HepG2 (cell line): ENCODE data around the gene NT5C3B. TPM values are rescaled to one million over a fixed set of nuclear protein-coding genes. Genes with fewer than 3 reads are reported as not detected.

ENCODE experiments used
- ATAC-seq: fragments of 200-7000 bp; cut with Tn5 transposase; 3 replicates; pipeline ENCODE4 v1.9.1; 2020; ENCODE audit warnings: mild to moderate bottlenecking, moderate library complexity
- BruUV-seq: library from RNA; stranded (reverse); fragments of 400-500 nt; replicated peaks from 2 replicates; lab custom pipeline; 2021; lab: Mats Ljungman, UMichigan
- CTCF ChIA-PET: fragments of 300-600 bp; formaldehyde crosslinking; extraction: SDS; loops from one replicate; lab custom pipeline; 2021; ENCODE audit warnings: low total read pairs, inconsistent platforms, low intra/inter-chr PET ratio; lab: Yijun Ruan, JAX
- POLR2A ChIA-PET: fragments of 350-600 bp; sonication (Branson Sonifier 250); formaldehyde crosslinking; loops from one replicate; lab custom pipeline; 2020; ENCODE audit warnings: antibody characterized with exemption, inconsistent platforms; lab: Yijun Ruan, JAX
- DNase-seq: peaks from one replicate; pipeline ENCODE4 v3.0.0-alpha.2; 2015; ENCODE audit warnings: low spot score
- FAIRE-seq: peaks from 3 replicates; lab custom pipeline; 2011; peaks lifted over from hg19 to GRCh38; lab: Jason Lieb, UNC
- H2AFZ ChIP-seq: one replicate; pipeline ENCODE4 v1.6.1; 2011; ENCODE audit warnings: low read length, inconsistent platforms
- H3K27ac ChIP-seq: fragments of 300-600 bp; 3 replicates; pipeline ENCODE4 v1.8.0; 2011; ENCODE audit warnings: mixed run types, mild to moderate bottlenecking, mixed read lengths, low read length, inconsistent platforms; ENCODE audit not compliant: insufficient read depth; ENCODE audit errors: extremely low read length
- H3K27me3 ChIP-seq, 2 experiments: fragments of 200-600 bp in 1 of 2; 2 replicates in 1 of 2; 3 replicates in 1 of 2; pipeline versions ENCODE4 v1.6.0 to v1.8.0; 2011; ENCODE audit warnings: low read length in 2 of 2, mild to moderate bottlenecking in 2 of 2, moderate library complexity in 2 of 2, inconsistent platforms in 1 of 2; ENCODE audit not compliant: insufficient read depth in 2 of 2, control insufficient read depth in 1 of 2
- H3K36me3 ChIP-seq, 2 experiments: fragments of 200-600 bp in 1 of 2; replicated peaks in 1 of 2; 2 replicates in 1 of 2; 3 replicates in 1 of 2; pipeline versions ENCODE4 v1.5.1 to v1.8.0; 2011; ENCODE audit warnings: low read length in 2 of 2, inconsistent platforms in 1 of 2; ENCODE audit not compliant: insufficient read depth in 2 of 2, control insufficient read depth in 1 of 2
- H3K4me1 ChIP-seq: 2 replicates; pipeline ENCODE4 v1.5.1; 2012; ENCODE audit warnings: low read length, inconsistent platforms; ENCODE audit not compliant: insufficient read depth
- H3K4me2 ChIP-seq: 2 replicates; pipeline ENCODE4 v1.6.0; 2011; ENCODE audit warnings: low read depth, low read length, inconsistent platforms
- H3K4me3 ChIP-seq, 3 experiments: fragments of 200-600 bp in 1 of 3; sonication (generic), shearing (Covaris generic) in 1 of 3; replicated peaks in 1 of 3; 2 replicates each; pipeline ENCODE4 v1.5.1; 2011 to 2016; ENCODE audit warnings: low read length in 3 of 3, inconsistent platforms in 2 of 3, low read depth in 2 of 3, mild to moderate bottlenecking in 2 of 3, control low read depth in 1 of 3, mixed read lengths in 1 of 3; ENCODE audit not compliant: insufficient read depth in 1 of 3
- H3K79me2 ChIP-seq: one replicate; pipeline ENCODE4 v1.6.1; 2011; ENCODE audit warnings: low read length, inconsistent platforms; ENCODE audit not compliant: insufficient read depth
- H3K9ac ChIP-seq: 2 replicates; pipeline ENCODE4 v1.6.0; 2011; ENCODE audit warnings: mild to moderate bottlenecking, low read depth, low read length, inconsistent platforms; ENCODE audit not compliant: insufficient read depth
- H3K9me3 ChIP-seq: 2 replicates; pipeline ENCODE4 v1.5.1; 2012; ENCODE audit warnings: mild to moderate bottlenecking, low read length
- H4K20me1 ChIP-seq: 2 replicates; pipeline ENCODE4 v1.6.0; 2011; ENCODE audit warnings: inconsistent platforms, mild to moderate bottlenecking, low read length, moderate library complexity; ENCODE audit not compliant: insufficient read depth
- AHR ChIP-seq: IDR thresholded peaks from 2 replicates; pipeline ENCODE4 v1.6.1; 2018; ENCODE audit warnings: missing genetic modification reagents, missing compliant biosample characterization
- DNMT3B ChIP-seq: conservative IDR thresholded peaks from 2 replicates; pipeline ENCODE4 v1.6.1; 2016; ENCODE audit warnings: missing biosample characterization, control low read depth
- FOXC1 ChIP-seq: sonication (generic); formaldehyde crosslinking; IDR thresholded peaks from 2 replicates; pipeline ENCODE4 v1.8.0; 2022; ENCODE audit warnings: mild to moderate bottlenecking, missing genetic modification reagents, borderline replicate concordance
- GATA4 ChIP-seq: sonication (generic); IDR thresholded peaks from 2 replicates; pipeline ENCODE4 v1.6.1; 2016; ENCODE audit warnings: antibody characterized with exemption, low read depth, borderline replicate concordance
- MYC ChIP-seq: sonication (generic); formaldehyde crosslinking; IDR thresholded peaks from 2 replicates; pipeline ENCODE4 v1.9.0; 2021; ENCODE audit warnings: missing genetic modification reagents, borderline replicate concordance
- NR2F6 ChIP-seq, 2 experiments: IDR thresholded peaks; 2 replicates each; pipeline ENCODE4 v1.6.1; 2016; ENCODE audit warnings: antibody characterized with exemption in 1 of 2, mild to moderate bottlenecking in 1 of 2
- PPARG ChIP-seq: conservative IDR thresholded peaks from 2 replicates; pipeline ENCODE4 v1.6.1; 2016; ENCODE audit warnings: missing biosample characterization, missing genetic modification reagents
- PRDM4 ChIP-seq: sonication (generic); formaldehyde crosslinking; IDR thresholded peaks from 2 replicates; pipeline ENCODE4 v1.9.0; 2021; ENCODE audit warnings: missing genetic modification reagents, borderline replicate concordance
- TBL1XR1 ChIP-seq: fragments of 150-350 bp; IDR thresholded peaks from 2 replicates; pipeline ENCODE4 v1.6.1; 2014; ENCODE audit warnings: borderline replicate concordance, low read length; ENCODE audit not compliant: partially characterized antibody
- THAP11 ChIP-seq: IDR thresholded peaks from 2 replicates; pipeline ENCODE4 v1.6.1; 2016; ENCODE audit warnings: missing biosample characterization, missing genetic modification reagents
- ZFP82 ChIP-seq: sonication (generic); formaldehyde crosslinking; IDR thresholded peaks from 2 replicates; pipeline ENCODE4 v1.5.1; 2020; ENCODE audit warnings: mild to moderate bottlenecking, missing genetic modification reagents, borderline replicate concordance
- ZKSCAN1 ChIP-seq: fragments of 150-350 bp; IDR thresholded peaks from 2 replicates; pipeline ENCODE4 v1.6.1; 2014; ENCODE audit warnings: low read length
- ZNF362 ChIP-seq: sonication (generic); formaldehyde crosslinking; IDR thresholded peaks from 2 replicates; pipeline ENCODE4 v1.4.0; 2020; ENCODE audit warnings: missing genetic modification reagents, mild to moderate bottlenecking, borderline replicate concordance
- ZNF781 ChIP-seq: sonication (generic); formaldehyde crosslinking; IDR thresholded peaks from 2 replicates; pipeline ENCODE4 v1.5.1; 2020; ENCODE audit warnings: borderline replicate concordance, mild to moderate bottlenecking, missing genetic modification reagents; ENCODE audit errors: not compliant biosample characterization
- ZSCAN22 ChIP-seq: sonication (generic); formaldehyde crosslinking; IDR thresholded peaks from 2 replicates; pipeline ENCODE4 v1.4.0; 2020; ENCODE audit warnings: mild to moderate bottlenecking, missing genetic modification reagents
- ZSCAN9 ChIP-seq: IDR thresholded peaks from 2 replicates; pipeline ENCODE4 v1.6.1; 2016; ENCODE audit warnings: borderline replicate concordance
- WGBS: methylation state at CpG from one replicate; pipeline ENCODE4 v1.1.6; 2017; ENCODE audit warnings: low lambda C conversion rate; 5-methylcytosine and 5-hydroxymethylcytosine counted together
- in situ Hi-C: cut with HindIII; loops from 2 replicates; pipeline ENCODE4 v1.10.0; 2017; ENCODE audit warnings: low pct_unique_long_range_greater_than_20kb; ENCODE audit not compliant: extremely low pct_ligation_motif_present
- intact Hi-C: fragments of 100-400 bp; cut with micrococcal nuclease; formaldehyde crosslinking; loops from one replicate; pipeline ENCODE4 v1.10.0; 2022; ENCODE audit not compliant: unreplicated experiment
- polyA plus RNA-seq, 8 experiments: library from polyadenylated mRNA; depleted of rRNA in 3 of 8; stranded (reverse) in 7 of 8; unstranded in 1 of 8; fragments of >200 nt; fragmentation: Illumina TruSeq in 4 of 8; extraction: Trizol in 4 of 8; gene quantifications; 2 replicates each; pipeline versions ENCODE4 v1.2.1 to v1.2.3, GENCODE V29; 2011 to 2016; ENCODE audit warnings: low read depth in 4 of 8, missing spikeins in 1 of 8, mixed read lengths in 1 of 8; ENCODE audit not compliant: insufficient read depth in 1 of 8
- total RNA-seq, 5 experiments: library from RNA; depleted of rRNA; stranded (reverse); fragments of >200 nt; fragmentation: Illumina TruSeq; extraction: Trizol; gene quantifications; 2 replicates each; pipeline ENCODE4 v1.2.3, GENCODE V29; 2016; ENCODE audit warnings: low read depth in 1 of 5
- TF ChIP-seq, protein P1 (sequence below): sonication (generic); formaldehyde crosslinking; IDR thresholded peaks from 2 replicates; pipeline ENCODE4 v1.9.0; 2021; ENCODE audit warnings: missing genetic modification reagents, borderline replicate concordance

Gene NT5C3B
- total and polyA plus RNA-seq, 2 of the 13 experiments (the other 11 are each of a cell fraction or from before 2014, with no cell fraction given), result 104 to 126 TPM

GRCh38 chr17:41801374-41802271, 34.4 kb downstream of the NT5C3B start:
- Histone ChIP-seq H3K27me3 (no peaks in the 10 kb centered on the region), H3K27ac (no peak overlapping the region), H3K36me3 (peaks cover 2 to 6% of the 10 kb centered on the region in 2 experiments; a peak in 1 of 5 replicates), H3K9ac (no peak overlapping the region), H3K4me2 (peak overlapping the region; percentile 79), H3K79me2 (no peaks in the 10 kb centered on the region), H3K4me3 (peak overlapping the region in 2 of 3 experiments; percentile 5 to 63; a peak in 3 of 6 replicates), H4K20me1 (no peaks in the 10 kb centered on the region), H2AFZ (no peak overlapping the region), H3K4me1 (peaks cover 30% of the 10 kb centered on the region), H3K9me3 (no peaks in the 10 kb centered on the region)
- ChIA-PET CTCF (interaction anchor here (0.8 to 3.8 kb wide), 4 partner anchors 15 to 63 kb away, joined by 3 to 97 read pairs (median 4); partner anchors contain the start of gene JUP), POLR2A (interaction anchor here (1.0 to 7.9 kb wide), 15 partner anchors 10 to 158 kb away, joined by 3 to 86 read pairs (median 6); partner anchors contain the start of genes FKBP10, JUP, ODAD4 and P3H4)
- 10% methylated on average over 13 of the region's 14 CpGs for WGBS
- intact Hi-C loops (loop anchor here (1.0 kb wide), 2 partner anchors 24 to 63 kb away; no protein-coding TSS in a partner anchor), in situ Hi-C loops (loop anchor here (5.0 kb wide), 1 partner anchor 64 kb away; no protein-coding TSS in a partner anchor)
- FAIRE-seq, result peak; percentile 94
- peak; percentile 73 for ATAC-seq
- no TSS peak for BruUV-seq
- peak; percentile 68 for DNase-seq
- TF ChIP-seq ZKSCAN1, result 0 out of 2 replicates have a peak, but pooled peaks have one; percentile 41
- TF ChIP-seq FOXC1, result 0 out of 2 replicates have a peak, but pooled peaks have one; percentile 68
- TF ChIP-seq DNMT3B, result no peak
- TF ChIP-seq TBL1XR1, result no peak
- TF ChIP-seq GATA4, result no peak
- 0 out of 2 replicates have a peak, but pooled peaks have one; percentile 28 for TF ChIP-seq ZSCAN9 (CRISPR knock-in tag)
- TF ChIP-seq ZFP82 (CRISPR knock-in tag), result 0 out of 2 replicates have a peak, but pooled peaks have one; percentile 20
- TF ChIP-seq PRDM4 (CRISPR knock-in tag), result no peak
- no peak; the same call in 1 of the 2 replicates for TF ChIP-seq MYC (CRISPR knock-in tag)
- 0 out of 2 replicates have a peak, but pooled peaks have one; percentile 28 for TF ChIP-seq AHR (CRISPR knock-in tag)
- peak; percentile 80; the same call in 1 of the 2 replicates for TF ChIP-seq ZSCAN22 (CRISPR knock-in tag)
- TF ChIP-seq NR2F6 (IDR thresholded peaks at IDR 0.05), result no peak
- peak; percentile 56 for TF ChIP-seq NR2F6 (CRISPR knock-in tag; IDR thresholded peaks at IDR 0.05)
- TF ChIP-seq ZNF781 (CRISPR knock-in tag), result peak; percentile 38
- peak; percentile 67 for TF ChIP-seq THAP11
- peak; percentile 63; the same call in 1 of the 2 replicates for TF ChIP-seq PPARG (CRISPR knock-in tag)
- TF ChIP-seq, protein P1, sequence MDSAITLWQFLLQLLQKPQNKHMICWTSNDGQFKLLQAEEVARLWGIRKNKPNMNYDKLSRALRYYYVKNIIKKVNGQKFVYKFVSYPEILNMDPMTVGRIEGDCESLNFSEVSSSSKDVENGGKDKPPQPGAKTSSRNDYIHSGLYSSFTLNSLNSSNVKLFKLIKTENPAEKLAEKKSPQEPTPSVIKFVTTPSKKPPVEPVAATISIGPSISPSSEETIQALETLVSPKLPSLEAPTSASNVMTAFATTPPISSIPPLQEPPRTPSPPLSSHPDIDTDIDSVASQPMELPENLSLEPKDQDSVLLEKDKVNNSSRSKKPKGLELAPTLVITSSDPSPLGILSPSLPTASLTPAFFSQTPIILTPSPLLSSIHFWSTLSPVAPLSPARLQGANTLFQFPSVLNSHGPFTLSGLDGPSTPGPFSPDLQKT (CRISPR knock-in tag), result no peak
- TF ChIP-seq ZNF362 (CRISPR knock-in tag), result peak; percentile 60; the same call in 1 of the 2 replicates
